IgD-negative memory B cell (primary cell): ENCODE measurements around the gene TNKS1BP1. TPM values are rescaled to one million over a fixed set of nuclear protein-coding genes. Genes with fewer than 3 reads are reported as not detected.

Source experiments
- H3K27ac Mint-ChIP-seq, 3 donors: one replicate each; pipeline ENCODE4 v1.8.0; 2020 to 2022; ENCODE audit warnings: mild to moderate bottlenecking in 3 of 3, mixed read lengths in 3 of 3, moderate library complexity in 1 of 3
- H3K27me3 Mint-ChIP-seq: one replicate; pipeline ENCODE4 v1.8.0; 2021; ENCODE audit warnings: mixed read lengths
- H3K36me3 Mint-ChIP-seq: one replicate; pipeline ENCODE4 v1.8.0; 2020; ENCODE audit warnings: mild to moderate bottlenecking, mixed read lengths
- H3K4me1 Mint-ChIP-seq, 3 donors: one replicate each; pipeline ENCODE4 v1.8.0; 2020 to 2022; ENCODE audit warnings: mixed read lengths in 3 of 3, mild to moderate bottlenecking in 1 of 3
- H3K4me3 Mint-ChIP-seq, 4 donors: one replicate each; pipeline ENCODE4 v1.8.0; 2020 to 2022; ENCODE audit warnings: mild to moderate bottlenecking in 4 of 4, mixed read lengths in 4 of 4, moderate library complexity in 3 of 4
- H3K9me3 Mint-ChIP-seq, 3 donors: one replicate each; pipeline ENCODE4 v1.8.0; 2020 to 2021; ENCODE audit warnings: mixed read lengths in 3 of 3, mild to moderate bottlenecking in 1 of 3
- polyA plus RNA-seq: library from polyadenylated mRNA; unstranded; fragments of 300-500 nt; fragmentation: Illumina TruSeq; gene quantifications from one replicate; pipeline ENCODE4 v1.2.3, GENCODE V29; 2021

Gene TNKS1BP1
- polyA plus RNA-seq, 1 donor from 2014 or later, result 5.5 TPM

- H3K27ac Mint-ChIP-seq, result no peak overlapping the region
- H3K36me3 Mint-ChIP-seq, result peaks cover 5% of the 10 kb centered on the region
- H3K27me3 Mint-ChIP-seq, result no peaks in the 10 kb centered on the region
- H3K9me3 Mint-ChIP-seq, result no peaks in the 10 kb centered on the region
- H3K4me3 Mint-ChIP-seq, result peak overlapping the region in 1 of 4 donors; percentile 64
- peaks cover 17 to 22% (median 21%) of the 10 kb centered on the region in 3 donors for H3K4me1 Mint-ChIP-seq
These were observed 7.0 kb upstream of the TNKS1BP1 start for GRCh38 chr11:57331720-57332119.

DNA sequence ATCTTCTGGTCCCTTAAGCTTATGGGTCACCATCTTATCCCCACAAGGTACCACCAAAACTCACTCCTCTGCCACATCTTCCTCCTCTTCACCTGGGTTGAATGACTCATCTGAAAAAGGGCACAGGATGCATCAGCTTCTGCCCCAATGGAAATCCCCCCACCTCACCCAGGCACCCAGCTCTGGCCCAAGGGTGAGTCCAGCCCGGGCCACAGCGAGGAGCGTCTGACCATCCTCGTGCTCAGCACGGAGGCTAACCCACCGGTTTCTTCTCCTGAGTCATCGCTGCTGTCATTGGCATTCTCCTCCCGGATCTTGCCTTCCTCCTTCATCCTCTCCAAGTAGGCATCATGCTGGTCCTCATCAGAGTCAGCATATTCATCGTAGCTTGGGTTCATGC is 5.3 kb upstream of the TNKS1BP1 start:
- peaks cover 2% of the 10 kb centered on the region for H3K27me3 Mint-ChIP-seq
- no peaks in the 10 kb centered on the region for H3K9me3 Mint-ChIP-seq
- H3K4me3 Mint-ChIP-seq, result peak overlapping the region in 2 of 4 donors; percentile 30 to 64
- H3K4me1 Mint-ChIP-seq, result peaks cover 25 to 29% (median 27%) of the 10 kb centered on the region in 3 donors
- H3K27ac Mint-ChIP-seq, result peak overlapping the region in 2 of 3 donors; percentile 23 to 65
- H3K36me3 Mint-ChIP-seq, result peaks cover 7% of the 10 kb centered on the region

DNA sequence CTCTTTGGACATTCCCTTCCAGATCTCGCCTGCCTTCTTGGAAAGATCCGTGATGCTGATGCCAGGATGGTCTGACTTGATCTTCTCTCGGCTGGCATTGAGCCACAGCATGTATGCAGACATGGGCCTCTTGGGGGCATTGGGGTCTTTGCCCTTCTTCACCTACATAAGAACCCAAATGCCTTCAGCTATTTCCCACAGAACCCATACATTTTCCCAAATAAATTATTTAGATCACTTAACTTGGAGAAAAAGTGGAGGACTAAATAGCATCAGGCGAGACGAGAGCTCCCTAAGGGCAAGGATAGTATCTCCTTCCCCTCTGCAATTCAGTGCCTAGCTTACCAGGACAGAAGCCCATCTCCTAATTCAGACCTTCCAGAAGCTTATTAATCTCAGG is 3.0 kb upstream of the TNKS1BP1 start:
- Mint-ChIP-seq H3K27ac (peak overlapping the region in 1 of 3 donors; percentile 71), H3K27me3 (peaks cover 2% of the 10 kb centered on the region), H3K9me3 (no peaks in the 10 kb centered on the region), H3K4me3 (peak overlapping the region in 2 of 4 donors; percentile 29 to 86), H3K36me3 (peaks cover 7% of the 10 kb centered on the region), H3K4me1 (peaks cover 13 to 20% (median 17%) of the 10 kb centered on the region in 3 donors)

GRCh38 chr11:57325735-57326048 is 940 bp upstream of the TNKS1BP1 start:
- no peaks in the 10 kb centered on the region for H3K9me3 Mint-ChIP-seq
- peaks cover 7% of the 10 kb centered on the region for H3K36me3 Mint-ChIP-seq
- peaks cover 15 to 21% (median 17%) of the 10 kb centered on the region in 3 donors for H3K4me1 Mint-ChIP-seq
- peaks cover 2% of the 10 kb centered on the region for H3K27me3 Mint-ChIP-seq
- H3K27ac Mint-ChIP-seq, result peak overlapping the region; percentile 95 to 100 (median 96)
- H3K4me3 Mint-ChIP-seq, result peak overlapping the region; percentile 86 to 99 (median 95)

GRCh38 chr11:57324154-57324885 is 432 bp downstream of the TNKS1BP1 start:
- Mint-ChIP-seq H3K4me3 (peak overlapping the region; percentile 79 to 99 (median 95)), H3K27ac (peak overlapping the region in 2 of 3 donors; percentile 96 to 100), H3K9me3 (no peaks in the 10 kb centered on the region), H3K4me1 (peaks cover 15 to 21% (median 17%) of the 10 kb centered on the region in 3 donors), H3K36me3 (peaks cover 3% of the 10 kb centered on the region), H3K27me3 (peaks cover 2% of the 10 kb centered on the region)

DNA sequence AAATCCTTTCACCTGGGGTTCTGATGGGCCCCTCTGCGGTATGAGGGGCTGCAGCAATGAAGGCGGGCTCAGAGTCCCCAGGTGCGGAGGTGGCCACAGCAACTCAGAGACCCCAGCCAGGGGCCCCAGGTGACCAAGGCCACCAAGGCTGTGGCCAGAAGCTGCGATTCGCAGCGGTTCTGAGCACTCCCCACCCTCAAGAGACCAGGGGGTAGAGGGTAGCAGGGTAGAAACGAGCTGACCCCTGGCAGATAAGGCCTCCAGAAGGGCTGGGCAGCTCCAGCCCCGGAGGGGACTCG is 948 bp downstream of the TNKS1BP1 start:
- peaks cover 2% of the 10 kb centered on the region for H3K36me3 Mint-ChIP-seq
- H3K9me3 Mint-ChIP-seq, result no peaks in the 10 kb centered on the region
- peak overlapping the region in 1 of 3 donors; percentile 77 for H3K27ac Mint-ChIP-seq
- peaks cover 2% of the 10 kb centered on the region for H3K27me3 Mint-ChIP-seq
- peaks cover 15 to 23% (median 17%) of the 10 kb centered on the region in 3 donors for H3K4me1 Mint-ChIP-seq
- peak overlapping the region; percentile 79 to 93 (median 92) for H3K4me3 Mint-ChIP-seq

- Mint-ChIP-seq H3K36me3 (peaks cover 2% of the 10 kb centered on the region), H3K27me3 (peaks cover 2% of the 10 kb centered on the region), H3K4me3 (peak overlapping the region; percentile 79 to 93 (median 92)), H3K4me1 (peaks cover 15 to 23% (median 17%) of the 10 kb centered on the region in 3 donors), H3K9me3 (no peaks in the 10 kb centered on the region), H3K27ac (peak overlapping the region; percentile 32 to 89 (median 33))
These were observed 1.4 kb downstream of the TNKS1BP1 start for GRCh38 chr11:57323167-57323854.

DNA sequence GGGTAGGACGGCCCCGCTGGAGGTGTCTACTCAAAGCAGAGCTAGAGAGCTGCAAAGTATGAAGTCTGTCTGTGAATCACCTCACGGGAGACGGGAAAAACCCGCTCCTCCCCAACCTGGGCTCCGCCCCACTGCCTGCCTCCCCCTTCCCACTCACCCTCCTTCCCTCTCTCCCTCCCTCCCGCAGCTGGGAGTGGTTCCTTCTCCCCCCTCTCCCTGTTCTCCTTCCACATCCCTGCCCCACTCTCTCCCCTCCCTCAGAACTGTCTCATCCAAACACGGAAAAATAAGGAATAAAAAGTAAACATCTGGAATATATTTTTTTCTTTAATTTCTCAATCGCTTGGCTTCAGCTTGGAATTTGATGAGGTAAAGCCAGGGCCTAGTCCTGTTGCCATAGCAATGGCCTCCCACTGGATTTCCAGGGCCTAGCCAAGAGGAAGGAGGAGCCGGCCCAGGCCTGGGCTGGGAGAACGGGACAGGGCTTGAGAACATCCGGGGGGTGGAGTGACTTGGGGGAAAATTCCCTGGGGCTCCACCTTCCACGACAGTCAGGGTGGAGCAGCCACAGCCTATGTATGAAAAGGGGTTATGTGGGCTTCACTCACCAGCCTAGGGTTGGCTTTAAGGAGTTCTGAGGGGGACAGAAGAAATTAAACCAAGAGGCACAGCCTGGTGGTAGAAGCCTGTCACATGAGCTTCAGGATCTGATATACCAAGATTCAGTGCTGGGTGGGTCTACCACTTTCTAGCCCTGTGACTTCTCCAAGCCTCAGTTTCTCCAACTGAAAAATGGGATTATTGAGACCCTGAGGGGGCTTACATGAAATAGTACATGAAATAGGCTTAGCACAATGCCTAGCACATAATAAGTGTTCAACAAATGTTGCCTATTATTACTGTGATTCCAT is 2.2 kb downstream of the TNKS1BP1 start:
- Mint-ChIP-seq H3K9me3 (no peaks in the 10 kb centered on the region), H3K36me3 (peaks cover 2% of the 10 kb centered on the region), H3K27me3 (peaks cover 2% of the 10 kb centered on the region), H3K27ac (peak overlapping the region; percentile 32 to 89 (median 33)), H3K4me1 (peaks cover 15 to 24% (median 17%) of the 10 kb centered on the region in 3 donors), H3K4me3 (peak overlapping the region; percentile 71 to 93 (median 86))

DNA sequence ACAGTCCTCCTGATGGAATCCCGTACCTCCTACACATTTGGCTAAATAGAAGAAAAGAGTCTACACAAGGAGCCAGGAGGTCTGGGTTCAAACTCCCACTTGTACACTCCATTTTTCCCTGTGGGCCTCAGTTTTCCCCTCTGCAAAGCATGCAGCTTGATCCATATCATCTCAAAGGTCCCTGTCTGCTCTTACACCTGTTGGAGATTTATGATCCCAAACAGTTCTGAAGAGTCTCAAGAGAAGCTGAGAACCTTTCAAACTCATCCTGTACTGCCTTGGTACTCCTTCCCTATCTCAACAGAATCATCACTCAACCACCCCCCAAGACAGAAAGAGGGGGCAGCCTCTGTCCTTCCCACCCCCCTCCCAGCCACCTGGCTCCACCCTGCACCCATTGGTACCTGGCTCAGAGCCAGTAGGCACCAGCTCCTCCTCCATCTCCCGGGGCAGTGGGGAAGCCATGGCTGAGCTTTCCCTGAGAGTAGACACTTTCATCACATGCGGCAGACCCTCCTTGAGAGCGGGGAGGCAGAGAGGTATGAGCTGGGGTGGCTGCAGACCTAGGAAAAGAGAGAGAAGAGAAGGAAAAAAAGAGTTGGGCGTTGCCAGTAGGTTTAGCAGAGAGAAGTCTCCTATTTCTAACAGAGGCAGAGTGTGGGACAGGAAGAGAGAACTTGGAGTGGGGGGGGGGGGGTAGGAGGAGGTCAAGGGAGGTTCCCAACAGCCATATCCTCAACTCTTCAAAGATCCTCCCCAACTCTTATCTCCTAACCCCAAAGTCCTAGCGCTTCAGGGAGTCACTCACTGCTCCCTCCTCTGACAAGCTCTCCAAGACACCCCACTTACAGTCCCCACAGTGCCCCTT is 3.1 kb downstream of the TNKS1BP1 start:
- H3K36me3 Mint-ChIP-seq, result peaks cover 2% of the 10 kb centered on the region

DNA sequence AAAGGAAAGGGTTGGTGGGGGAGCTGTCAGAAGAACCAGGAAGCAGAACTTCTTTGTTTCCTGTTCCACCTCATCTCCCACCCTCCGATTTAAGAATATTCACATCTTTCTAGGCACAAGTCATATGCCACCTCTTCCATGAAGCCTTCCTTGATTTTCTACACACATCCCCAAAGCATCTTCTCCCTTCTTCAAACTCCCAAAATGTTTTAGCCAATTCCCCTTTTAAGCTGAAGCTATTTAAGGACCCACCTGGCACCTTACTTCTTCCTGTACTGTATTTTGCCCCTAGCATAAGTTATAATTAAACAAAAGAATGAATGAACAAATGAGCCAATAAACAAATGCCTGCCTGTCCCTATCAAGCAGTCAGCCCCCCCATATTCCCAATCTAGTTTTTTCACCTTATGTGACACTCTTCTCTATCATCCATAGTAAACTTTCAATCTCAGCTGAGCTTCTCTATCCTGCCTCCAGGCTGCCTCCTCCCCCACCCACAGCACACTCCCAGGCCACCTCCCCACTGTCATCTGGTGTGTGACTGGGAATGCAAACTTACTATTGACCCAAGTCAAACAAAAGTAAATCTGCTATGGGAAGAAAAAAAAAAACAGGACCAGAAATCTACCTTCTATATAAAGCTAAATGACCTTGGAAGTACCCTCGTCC is 3.9 kb downstream of the TNKS1BP1 start:
- peaks cover 2% of the 10 kb centered on the region for H3K27me3 Mint-ChIP-seq
- H3K27ac Mint-ChIP-seq, result no peak overlapping the region
- H3K4me1 Mint-ChIP-seq, result peaks cover 9 to 18% (median 10%) of the 10 kb centered on the region in 3 donors
- H3K4me3 Mint-ChIP-seq, result peak overlapping the region in 1 of 4 donors; percentile 55
- no peaks in the 10 kb centered on the region for H3K36me3 Mint-ChIP-seq
- no peaks in the 10 kb centered on the region for H3K9me3 Mint-ChIP-seq

More for the DNA sequence above, 3.1 kb downstream of the TNKS1BP1 start:
- peaks cover 14 to 22% (median 14%) of the 10 kb centered on the region in 3 donors for H3K4me1 Mint-ChIP-seq
- peak overlapping the region in 1 of 4 donors; percentile 93 for H3K4me3 Mint-ChIP-seq
- H3K9me3 Mint-ChIP-seq, result no peaks in the 10 kb centered on the region
- H3K27me3 Mint-ChIP-seq, result peaks cover 2% of the 10 kb centered on the region
- peak overlapping the region in 1 of 3 donors; percentile 33 for H3K27ac Mint-ChIP-seq

DNA sequence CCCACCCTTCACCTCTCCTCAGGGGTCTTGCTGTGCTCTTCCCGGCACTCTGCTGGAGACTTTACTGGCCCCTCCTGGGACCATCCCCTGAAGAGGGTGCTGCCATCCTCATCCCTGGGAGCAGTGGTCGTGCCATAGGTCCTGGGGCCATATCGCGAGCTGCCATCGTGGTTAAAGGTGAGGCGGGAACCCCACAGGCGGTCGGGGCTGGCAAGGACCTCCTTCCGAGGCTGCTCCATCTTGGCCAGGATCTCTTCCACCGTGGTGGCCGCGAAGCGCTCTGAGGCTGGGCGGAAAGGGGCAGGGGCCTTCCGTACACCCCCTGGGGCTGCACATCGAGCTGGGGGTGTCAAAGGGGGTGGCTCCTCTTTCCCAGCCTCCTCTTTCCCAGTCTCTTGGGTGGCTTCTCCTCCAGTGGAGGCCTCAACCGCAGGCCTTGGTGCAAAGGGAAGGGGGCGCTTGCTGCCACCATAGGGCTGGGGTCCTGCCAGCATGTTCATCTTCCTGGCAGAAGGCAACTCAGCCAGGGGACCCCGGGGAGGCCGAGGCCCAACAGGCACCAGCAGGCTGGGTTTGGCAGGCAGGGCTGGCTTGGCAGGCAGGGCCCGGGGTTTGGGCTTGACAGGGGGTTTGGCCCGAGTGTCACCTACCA is 4.6 kb downstream of the TNKS1BP1 start:
- H3K27ac Mint-ChIP-seq, result no peak overlapping the region
- no peaks in the 10 kb centered on the region for H3K27me3 Mint-ChIP-seq
- no peaks in the 10 kb centered on the region for H3K36me3 Mint-ChIP-seq
- peaks cover 3 to 11% (median 4%) of the 10 kb centered on the region in 3 donors for H3K4me1 Mint-ChIP-seq
- no peak overlapping the region for H3K4me3 Mint-ChIP-seq
- H3K9me3 Mint-ChIP-seq, result no peaks in the 10 kb centered on the region

GRCh38 chr11:57318178-57318577 is 6.6 kb downstream of the TNKS1BP1 start:
- no peaks in the 10 kb centered on the region for H3K27me3 Mint-ChIP-seq
- no peaks in the 10 kb centered on the region for H3K9me3 Mint-ChIP-seq
- H3K4me1 Mint-ChIP-seq, result peaks cover 0 to 7% (median 3%) of the 10 kb centered on the region in 3 donors
- H3K4me3 Mint-ChIP-seq, result peak overlapping the region in 1 of 4 donors; percentile 49
- peak overlapping the region in 2 of 3 donors; percentile 3 to 61 for H3K27ac Mint-ChIP-seq
- H3K36me3 Mint-ChIP-seq, result no peaks in the 10 kb centered on the region

DNA sequence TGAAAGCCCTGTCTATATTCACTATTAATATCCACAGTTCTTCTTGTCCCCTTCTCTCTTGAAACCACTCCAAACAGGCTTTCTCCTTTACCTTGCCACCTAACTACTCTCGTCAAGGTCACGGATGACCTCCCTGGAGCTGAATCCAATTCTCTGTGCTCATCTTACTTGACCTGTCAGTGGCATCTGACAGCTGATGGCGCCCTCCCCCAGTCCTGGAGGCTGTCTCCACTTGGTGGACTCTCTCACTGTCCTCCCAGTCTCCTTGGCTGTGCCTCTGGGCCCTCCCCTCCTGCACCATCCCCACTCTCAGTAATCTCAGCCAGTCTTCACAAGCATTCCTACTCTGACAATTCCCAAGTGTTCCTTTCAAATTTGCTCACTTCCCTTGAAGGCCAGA is 8.7 kb downstream of the TNKS1BP1 start:
- H3K4me1 Mint-ChIP-seq, result peaks cover 0 to 6% (median 5%) of the 10 kb centered on the region in 3 donors
- H3K36me3 Mint-ChIP-seq, result no peaks in the 10 kb centered on the region
- no peaks in the 10 kb centered on the region for H3K9me3 Mint-ChIP-seq
- H3K4me3 Mint-ChIP-seq, result no peak overlapping the region
- H3K27me3 Mint-ChIP-seq, result peaks cover 5% of the 10 kb centered on the region
- H3K27ac Mint-ChIP-seq, result no peak overlapping the region
